Measurements from ENCODE around the gene CDK5.

DNA sequence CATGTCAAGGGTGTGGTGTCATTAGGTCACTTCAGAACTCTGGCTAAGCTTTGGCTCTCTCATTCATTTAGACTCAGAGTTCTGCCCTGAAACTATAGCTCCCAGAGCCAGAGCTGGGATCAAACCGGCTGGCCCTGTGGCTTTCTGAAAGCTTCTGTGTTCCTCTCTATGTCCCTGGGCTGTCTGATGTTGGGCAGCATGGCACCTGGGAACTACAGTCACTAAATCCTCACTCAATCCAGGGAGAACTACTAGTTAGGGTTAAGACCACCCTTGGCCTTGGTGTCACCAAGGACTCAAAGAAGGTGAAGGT, 46.6 kb downstream of the CDK5 start:
- TF ChIP-seq, protein P1, sequence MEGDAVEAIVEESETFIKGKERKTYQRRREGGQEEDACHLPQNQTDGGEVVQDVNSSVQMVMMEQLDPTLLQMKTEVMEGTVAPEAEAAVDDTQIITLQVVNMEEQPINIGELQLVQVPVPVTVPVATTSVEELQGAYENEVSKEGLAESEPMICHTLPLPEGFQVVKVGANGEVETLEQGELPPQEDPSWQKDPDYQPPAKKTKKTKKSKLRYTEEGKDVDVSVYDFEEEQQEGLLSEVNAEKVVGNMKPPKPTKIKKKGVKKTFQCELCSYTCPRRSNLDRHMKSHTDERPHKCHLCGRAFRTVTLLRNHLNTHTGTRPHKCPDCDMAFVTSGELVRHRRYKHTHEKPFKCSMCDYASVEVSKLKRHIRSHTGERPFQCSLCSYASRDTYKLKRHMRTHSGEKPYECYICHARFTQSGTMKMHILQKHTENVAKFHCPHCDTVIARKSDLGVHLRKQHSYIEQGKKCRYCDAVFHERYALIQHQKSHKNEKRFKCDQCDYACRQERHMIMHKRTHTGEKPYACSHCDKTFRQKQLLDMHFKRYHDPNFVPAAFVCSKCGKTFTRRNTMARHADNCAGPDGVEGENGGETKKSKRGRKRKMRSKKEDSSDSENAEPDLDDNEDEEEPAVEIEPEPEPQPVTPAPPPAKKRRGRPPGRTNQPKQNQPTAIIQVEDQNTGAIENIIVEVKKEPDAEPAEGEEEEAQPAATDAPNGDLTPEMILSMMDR (IDR thresholded peaks at IDR 0.05) = no peak
- TF ChIP-seq POLR2A (IDR thresholded peaks at IDR 0.05) = no peak

Measured in body of pancreas (tissue), 4 donors.